Esophagus squamous epithelium (tissue), 4 donors: Measurements from ENCODE around the gene DPP3.

Experiments
- CTCF ChIP-seq, 6 experiments: fragments of 450-650 bp in 4 of 6; fragments of 200-600 bp in 2 of 6; sonication (generic) in 2 of 6; IDR thresholded peaks; one replicate each; pipeline ENCODE4 v1.5.1; 2016 to 2019; ENCODE audit warnings: antibody characterized with exemption in 6 of 6, mild to moderate bottlenecking in 4 of 6, moderate library complexity in 4 of 6
- POLR2A ChIP-seq, 4 donors: fragments of 450-650 bp; IDR thresholded peaks; one replicate each; pipeline ENCODE4 v1.6.1; 2017; ENCODE audit warnings: antibody characterized with exemption in 4 of 4, mild to moderate bottlenecking in 4 of 4, moderate library complexity in 3 of 4

GRCh38 chr11:66530927-66531709 lies 50.9 kb downstream of the DPP3 start:
- no peak for TF ChIP-seq CTCF (IDR thresholded peaks at IDR 0.05)
- TF ChIP-seq POLR2A (IDR thresholded peaks at IDR 0.05): no peak
